ENCODE results near the gene CCDC192. TPM values are rescaled to one million over a fixed set of nuclear protein-coding genes. Genes with fewer than 3 reads are reported as not detected.

Gene CCDC192
- polyA plus RNA-seq, 1 donor from 2014 or later: not detected

DNA sequence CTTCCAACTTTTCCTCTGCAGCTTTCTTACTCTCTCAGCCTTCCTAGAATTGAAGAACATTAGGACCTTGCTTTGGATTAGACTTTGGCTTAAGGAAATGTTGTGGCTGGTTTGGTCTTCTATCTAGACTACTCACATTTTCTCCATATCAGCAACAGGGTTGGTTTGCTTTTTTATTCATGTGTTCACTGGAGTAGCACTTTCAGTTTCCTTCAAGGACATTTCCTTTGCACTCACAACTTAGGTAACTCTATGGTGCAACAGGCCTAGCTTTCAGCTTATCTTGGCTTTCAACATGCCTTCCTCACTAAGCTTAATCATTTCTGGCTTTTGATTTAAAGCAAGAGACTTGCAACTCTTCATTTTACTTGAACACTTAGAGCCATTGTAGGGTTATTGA is 153.1 kb downstream of the CCDC192 start:
- H3K9me3 ChIP-seq (ENCODE audit: low read length): peaks cover 9% of the 10 kb centered on the region
- no peak overlapping the region for H3K27ac ChIP-seq (ENCODE audit: low read length)
- H3K27me3 ChIP-seq (ENCODE audit: insufficient read depth, low read depth, low read length): no peaks in the 10 kb centered on the region
- no peak overlapping the region for H3K4me2 ChIP-seq (ENCODE audit: low read length)
- H3F3A ChIP-seq (ENCODE audit: insufficient read depth, low read length, poor library complexity, severe bottlenecking): no peaks in the 10 kb centered on the region
- no peaks in the 10 kb centered on the region for H3K36me3 ChIP-seq (ENCODE audit: insufficient read depth, low read length)
- H3K4me3 ChIP-seq (ENCODE audit: low read length): no peak overlapping the region
- H3K9me2 ChIP-seq (ENCODE audit: insufficient read depth, low read length): no peaks in the 10 kb centered on the region
- H4K20me1 ChIP-seq (ENCODE audit: insufficient read depth): no peaks in the 10 kb centered on the region
- H3K9ac ChIP-seq (ENCODE audit: low read length): no peak overlapping the region
- no peak overlapping the region for H2AFZ ChIP-seq (ENCODE audit: low read depth, low read length)
- no peaks in the 10 kb centered on the region for H3K79me2 ChIP-seq (replicated peaks; ENCODE audit: insufficient read depth, low read length)
- TF ChIP-seq EZH2 (IDR thresholded peaks at IDR 0.05; ENCODE audit: borderline replicate concordance, insufficient read depth, low read length, poor library complexity, severe bottlenecking) (no peak), RAD21 (conservative IDR thresholded peaks at IDR 0.05) (no peak), MXI1 (conservative IDR thresholded peaks at IDR 0.05; ENCODE audit: poor library complexity, severe bottlenecking) (no peak), EP300 (conservative IDR thresholded peaks at IDR 0.05; ENCODE audit: poor library complexity, severe bottlenecking) (no peak), TAF1 (IDR thresholded peaks at IDR 0.05; ENCODE audit: low read depth) (no peak), POLR2AphosphoS5 (IDR thresholded peaks at IDR 0.05) (no peak), SMC3 (conservative IDR thresholded peaks at IDR 0.05; ENCODE audit: poor library complexity) (no peak)
- TF ChIP-seq, protein P1, sequence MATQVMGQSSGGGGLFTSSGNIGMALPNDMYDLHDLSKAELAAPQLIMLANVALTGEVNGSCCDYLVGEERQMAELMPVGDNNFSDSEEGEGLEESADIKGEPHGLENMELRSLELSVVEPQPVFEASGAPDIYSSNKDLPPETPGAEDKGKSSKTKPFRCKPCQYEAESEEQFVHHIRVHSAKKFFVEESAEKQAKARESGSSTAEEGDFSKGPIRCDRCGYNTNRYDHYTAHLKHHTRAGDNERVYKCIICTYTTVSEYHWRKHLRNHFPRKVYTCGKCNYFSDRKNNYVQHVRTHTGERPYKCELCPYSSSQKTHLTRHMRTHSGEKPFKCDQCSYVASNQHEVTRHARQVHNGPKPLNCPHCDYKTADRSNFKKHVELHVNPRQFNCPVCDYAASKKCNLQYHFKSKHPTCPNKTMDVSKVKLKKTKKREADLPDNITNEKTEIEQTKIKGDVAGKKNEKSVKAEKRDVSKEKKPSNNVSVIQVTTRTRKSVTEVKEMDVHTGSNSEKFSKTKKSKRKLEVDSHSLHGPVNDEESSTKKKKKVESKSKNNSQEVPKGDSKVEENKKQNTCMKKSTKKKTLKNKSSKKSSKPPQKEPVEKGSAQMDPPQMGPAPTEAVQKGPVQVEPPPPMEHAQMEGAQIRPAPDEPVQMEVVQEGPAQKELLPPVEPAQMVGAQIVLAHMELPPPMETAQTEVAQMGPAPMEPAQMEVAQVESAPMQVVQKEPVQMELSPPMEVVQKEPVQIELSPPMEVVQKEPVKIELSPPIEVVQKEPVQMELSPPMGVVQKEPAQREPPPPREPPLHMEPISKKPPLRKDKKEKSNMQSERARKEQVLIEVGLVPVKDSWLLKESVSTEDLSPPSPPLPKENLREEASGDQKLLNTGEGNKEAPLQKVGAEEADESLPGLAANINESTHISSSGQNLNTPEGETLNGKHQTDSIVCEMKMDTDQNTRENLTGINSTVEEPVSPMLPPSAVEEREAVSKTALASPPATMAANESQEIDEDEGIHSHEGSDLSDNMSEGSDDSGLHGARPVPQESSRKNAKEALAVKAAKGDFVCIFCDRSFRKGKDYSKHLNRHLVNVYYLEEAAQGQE (IDR thresholded peaks at IDR 0.05; ENCODE audit: borderline replicate concordance): no peak
- TF ChIP-seq, protein P2, sequence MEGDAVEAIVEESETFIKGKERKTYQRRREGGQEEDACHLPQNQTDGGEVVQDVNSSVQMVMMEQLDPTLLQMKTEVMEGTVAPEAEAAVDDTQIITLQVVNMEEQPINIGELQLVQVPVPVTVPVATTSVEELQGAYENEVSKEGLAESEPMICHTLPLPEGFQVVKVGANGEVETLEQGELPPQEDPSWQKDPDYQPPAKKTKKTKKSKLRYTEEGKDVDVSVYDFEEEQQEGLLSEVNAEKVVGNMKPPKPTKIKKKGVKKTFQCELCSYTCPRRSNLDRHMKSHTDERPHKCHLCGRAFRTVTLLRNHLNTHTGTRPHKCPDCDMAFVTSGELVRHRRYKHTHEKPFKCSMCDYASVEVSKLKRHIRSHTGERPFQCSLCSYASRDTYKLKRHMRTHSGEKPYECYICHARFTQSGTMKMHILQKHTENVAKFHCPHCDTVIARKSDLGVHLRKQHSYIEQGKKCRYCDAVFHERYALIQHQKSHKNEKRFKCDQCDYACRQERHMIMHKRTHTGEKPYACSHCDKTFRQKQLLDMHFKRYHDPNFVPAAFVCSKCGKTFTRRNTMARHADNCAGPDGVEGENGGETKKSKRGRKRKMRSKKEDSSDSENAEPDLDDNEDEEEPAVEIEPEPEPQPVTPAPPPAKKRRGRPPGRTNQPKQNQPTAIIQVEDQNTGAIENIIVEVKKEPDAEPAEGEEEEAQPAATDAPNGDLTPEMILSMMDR (IDR thresholded peaks at IDR 0.05; ENCODE audit: poor library complexity, severe bottlenecking): no peak

DNA sequence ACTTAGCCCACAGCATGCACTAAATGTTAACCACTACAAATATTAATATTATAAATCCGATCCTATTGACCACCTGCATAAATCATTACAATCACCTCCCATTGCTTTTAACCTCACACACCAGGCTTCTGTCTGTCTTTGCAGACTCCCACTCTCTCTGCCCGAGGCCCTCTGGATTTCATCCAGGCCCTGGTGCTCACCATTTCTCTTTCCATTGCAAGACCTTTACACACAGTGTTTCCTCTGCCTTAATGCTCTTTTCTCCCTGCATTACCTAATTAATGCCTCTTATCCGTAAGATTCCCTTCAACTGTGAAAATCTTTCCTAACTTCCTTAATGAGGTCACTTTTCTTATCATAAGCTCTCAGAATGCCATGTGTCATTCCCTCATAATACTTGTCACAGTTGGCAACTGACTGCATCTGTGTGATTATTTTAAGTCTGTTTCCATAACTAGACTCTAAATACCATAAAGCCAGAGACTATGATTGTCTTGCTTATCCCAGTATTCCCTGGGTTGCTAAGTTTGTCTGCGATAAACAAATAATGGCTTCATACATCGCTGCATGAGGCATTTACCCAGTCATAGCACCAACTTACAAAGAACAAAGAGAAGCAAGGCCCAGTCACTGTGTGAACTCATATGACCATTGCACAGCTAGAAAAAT is 155.1 kb downstream of the CCDC192 start:
- no peak overlapping the region for H3K4me2 ChIP-seq (ENCODE audit: low read length)
- H3K9ac ChIP-seq (ENCODE audit: low read length): no peak overlapping the region
- no peaks in the 10 kb centered on the region for H3K36me3 ChIP-seq (ENCODE audit: insufficient read depth, low read length)
- H3K27me3 ChIP-seq (ENCODE audit: insufficient read depth, low read depth, low read length): no peaks in the 10 kb centered on the region
- no peak overlapping the region for H2AFZ ChIP-seq (ENCODE audit: low read depth, low read length)
- peaks cover 9% of the 10 kb centered on the region for H3K9me3 ChIP-seq (ENCODE audit: low read length)
- H3K9me2 ChIP-seq (ENCODE audit: insufficient read depth, low read length): no peaks in the 10 kb centered on the region
- no peak overlapping the region for H3K4me3 ChIP-seq (ENCODE audit: low read length)
- H3F3A ChIP-seq (ENCODE audit: insufficient read depth, low read length, poor library complexity, severe bottlenecking): no peaks in the 10 kb centered on the region
- H3K27ac ChIP-seq (ENCODE audit: low read length): no peak overlapping the region
- H4K20me1 ChIP-seq (ENCODE audit: insufficient read depth): no peaks in the 10 kb centered on the region
- no peak for TF ChIP-seq RAD21 (conservative IDR thresholded peaks at IDR 0.05)
- no peak for TF ChIP-seq EP300 (conservative IDR thresholded peaks at IDR 0.05; ENCODE audit: poor library complexity, severe bottlenecking)
- TF ChIP-seq, protein P1 (IDR thresholded peaks at IDR 0.05; ENCODE audit: borderline replicate concordance): peak; percentile 56
- no peak for TF ChIP-seq TAF1 (IDR thresholded peaks at IDR 0.05; ENCODE audit: low read depth)
- no peak for TF ChIP-seq EZH2 (IDR thresholded peaks at IDR 0.05; ENCODE audit: borderline replicate concordance, insufficient read depth, low read length, poor library complexity, severe bottlenecking)
- TF ChIP-seq MXI1 (conservative IDR thresholded peaks at IDR 0.05; ENCODE audit: poor library complexity, severe bottlenecking): no peak
- H3K79me2 ChIP-seq (replicated peaks; ENCODE audit: insufficient read depth, low read length): no peaks in the 10 kb centered on the region

Measured in neural cell (in vitro differentiated cells).